Heart left ventricle (tissue), 16 donors: ENCODE measurements around the gene PLCG2. TPM values are rescaled to one million over a fixed set of nuclear protein-coding genes. Genes with fewer than 3 reads are reported as not detected.

Experiments
- ATAC-seq, 4 donors: fragments of 200-7000 bp; cut with Tn5 transposase; one replicate each; pipeline ENCODE4 v1.9.1; 2020 to 2022; ENCODE audit warnings: moderate library complexity in 4 of 4, mild to moderate bottlenecking in 3 of 4, moderate number of reproducible peaks in 1 of 4
- DNase-seq, 5 donors: peaks; one replicate each; pipeline ENCODE4 v3.0.0-alpha.2; 2020
- H3K27ac ChIP-seq, 12 donors: fragments of 200-600 bp; sonication (generic) in 4 of 12; one replicate each; pipeline versions ENCODE4 v1.5.0 to v1.8.0; 2016 to 2022; ENCODE audit warnings: mild to moderate bottlenecking in 2 of 12
- H3K27me3 ChIP-seq, 9 donors: fragments of 200-600 bp; sonication (generic) in 2 of 9; one replicate each; pipeline versions ENCODE4 v1.5.1 to v1.8.0; 2016 to 2022; ENCODE audit warnings: mild to moderate bottlenecking in 3 of 9
- H3K36me3 ChIP-seq, 9 donors: fragments of 200-600 bp; sonication (generic) in 2 of 9; one replicate each; pipeline versions ENCODE4 v1.5.0 to v1.8.0; 2018 to 2022; ENCODE audit warnings: mild to moderate bottlenecking in 2 of 9
- H3K4me1 ChIP-seq, 12 donors: fragments of 200-600 bp; sonication (generic) in 4 of 12; one replicate each; pipeline versions ENCODE4 v1.5.0 to v1.8.0; 2016 to 2022; ENCODE audit warnings: mild to moderate bottlenecking in 3 of 12
- H3K4me3 ChIP-seq, 12 donors: fragments of 200-600 bp; sonication (generic) in 4 of 12; one replicate each; pipeline versions ENCODE4 v1.5.0 to v1.8.0; 2017 to 2022; ENCODE audit warnings: mild to moderate bottlenecking in 9 of 12, moderate library complexity in 4 of 12
- H3K9me3 ChIP-seq, 12 donors: fragments of 200-600 bp; sonication (generic) in 4 of 12; one replicate each; pipeline versions ENCODE4 v1.5.0 to v1.8.0; 2016 to 2022; ENCODE audit warnings: mild to moderate bottlenecking in 1 of 12
- CTCF ChIP-seq, 12 donors: fragments of 200-600 bp; sonication (generic) in 4 of 12; IDR thresholded peaks; one replicate each; pipeline versions ENCODE4 v1.5.0 to v1.8.0; 2018 to 2022; ENCODE audit warnings: antibody characterized with exemption in 12 of 12, mild to moderate bottlenecking in 5 of 12
- POLR2A ChIP-seq, 2 donors: fragments of 450-650 bp; IDR thresholded peaks; one replicate each; pipeline ENCODE4 v1.6.1; 2017; ENCODE audit warnings: antibody characterized with exemption in 2 of 2, mild to moderate bottlenecking in 2 of 2, moderate library complexity in 2 of 2
- WGBS, 4 donors: extraction: QIAGEN DNeasy Blood & Tissue Kit in 2 of 4; methylation state at CpG; one replicate each; pipeline versions ENCODE4 v1.1.5 to v1.1.7; 2013 to 2018; 5-methylcytosine and 5-hydroxymethylcytosine counted together
- intact Hi-C, 10 donors: fragments of 100-400 bp; cut with DNase I; formaldehyde crosslinking; loops; one replicate each; pipeline versions ENCODE4 v1.11.1 to v1.14.2; 2022
- polyA plus RNA-seq, 2 donors: library from polyadenylated mRNA; stranded (reverse); fragments of 200-250 nt; gene quantifications; one replicate each; pipeline ENCODE4 v1.2.3, GENCODE V29; 2013
- total RNA-seq, 9 donors: library from RNA; depleted of rRNA in 2 of 9; stranded (reverse); fragments of >200 nt in 2 of 9; fragmentation: NEBNext Ultra II Directional in 3 of 9; extraction: Animal tissue kit (Norgen Biotek cat#: 25700) in 3 of 9; gene quantifications; one replicate each; pipeline versions ENCODE4 v1.1.0 to v1.2.4, GENCODE V29; 2016 to 2023
- donor health status: ischemic (EF 13 %, LVEDD 7.1; RV severe dilation, severe dysfunction).
- donor health status: healthy with polysubstance abuse.
- donor health status: DM: no; HTN: yes; CAD: no.
- donor health status: DM: no; HTN: no; CAD: no.
- donor health status: ischemic (EF 25% LVEDD 6.9; RV normal size, moderate dysfunction).
- donor health status: ischemic (EF 25% LVEDD 5.7; RV mildly dilated, moderate dysfunction).
- donor health status: healthy.
- donor health status: DM: yes; HTN: yes; CAD: no.
- donor health status: ischemic (EF 35%, LVEDD 5.7; RV mildly dilated, moderate dysfunction).
- donor health status: nonischemic (EF 11% LVEDD 7.7; RV severe dilation, severe dysfunction).
- donor health status: DM: yes; HTN: yes; CAD: no.
- donor health status: PGD.
- donor health status: ischemic (EF 29% LVEDD 5.4; RV normal size, mild dysfunction).
- donor health status: nonischemic (EF 23%, LVEDD 6.1; RV moderate dilation, normal function).

PLCG2 gene
- total and polyA plus RNA-seq, 11 donors: 2.0 to 35.4 (median 4.7) TPM

- H3K36me3 ChIP-seq: peaks cover 0 to 10% (median 0%) of the 10 kb centered on the region in 9 donors
- intact Hi-C loops: loop anchor here in 2 of 10 donors (10.0 kb wide), 1 partner anchor 82 kb away; no protein-coding TSS in a partner anchor
- H3K27me3 ChIP-seq: peaks cover 0 to 12% (median 0%) of the 10 kb centered on the region in 9 donors
- H3K9me3 ChIP-seq: no peaks in the 10 kb centered on the region
- H3K4me3 ChIP-seq: no peak overlapping the region
- H3K27ac ChIP-seq: peak overlapping the region in 11 of 12 donors; percentile 34 to 82 (median 60)
- WGBS, 4 donors: 30 to 66% (median 54%) methylated on average over 10 of the region's 10 CpGs
- ATAC-seq (peak; percentile 81 to 97 (median 86)), DNase-seq (peak; percentile 70 to 79 (median 76))
- no peak for TF ChIP-seq CTCF (IDR thresholded peaks at IDR 0.05)
- no peak for TF ChIP-seq POLR2A (IDR thresholded peaks at IDR 0.05)
- peaks cover 0 to 21% (median 7%) of the 10 kb centered on the region in 12 donors for H3K4me1 ChIP-seq
These were observed 87.8 kb downstream of the PLCG2 start for GRCh38 chr16:81866820-81867440.

- no peak overlapping the region for H3K27ac ChIP-seq
- ATAC-seq: no peak
- 78 to 97% (median 93%) methylated on average over 3 of the region's 3 CpGs for WGBS, 4 donors
These were observed 89.1 kb downstream of the PLCG2 start for GRCh38 chr16:81868057-81868748.

GRCh38 chr16:81869326-81869725, 90.2 kb downstream of the PLCG2 start:
- DNase-seq: no peak
- TF ChIP-seq POLR2A (IDR thresholded peaks at IDR 0.05) (no peak), CTCF (IDR thresholded peaks at IDR 0.05) (no peak)
- WGBS, 4 donors: 81 to 98% (median 92%) methylated on average over 5 of the region's 5 CpGs
- no peak overlapping the region for H3K27ac ChIP-seq
- intact Hi-C loops: loop anchor here in 2 of 10 donors (10.0 kb wide), 1 partner anchor 85 kb away; no protein-coding TSS in a partner anchor
- no peak for ATAC-seq
- H3K4me3 ChIP-seq: no peak overlapping the region
- peaks cover 0 to 4% (median 0%) of the 10 kb centered on the region in 9 donors for H3K27me3 ChIP-seq
- H3K4me1 ChIP-seq: peaks cover 0 to 29% (median 6%) of the 10 kb centered on the region in 12 donors
- H3K9me3 ChIP-seq: no peaks in the 10 kb centered on the region
- peaks cover 0 to 10% (median 0%) of the 10 kb centered on the region in 9 donors for H3K36me3 ChIP-seq

More at GRCh38 chr16:81868057-81868748, 89.1 kb downstream of the PLCG2 start:
- Histone ChIP-seq H3K27me3 (peaks cover 0 to 12% (median 0%) of the 10 kb centered on the region in 9 donors), H3K4me1 (peaks cover 0 to 18% (median 5%) of the 10 kb centered on the region in 12 donors), H3K4me3 (no peak overlapping the region), H3K36me3 (peaks cover 0 to 10% (median 0%) of the 10 kb centered on the region in 9 donors), H3K9me3 (no peaks in the 10 kb centered on the region)
- intact Hi-C loops: loop anchor here in 2 of 10 donors (10.0 kb wide), 1 partner anchor 83 kb away; no protein-coding TSS in a partner anchor
- DNase-seq: no peak
- TF ChIP-seq POLR2A (IDR thresholded peaks at IDR 0.05): no peak
- no peak for TF ChIP-seq CTCF (IDR thresholded peaks at IDR 0.05)

- 79 to 82% (median 81%) methylated on average over 4 of the region's 4 CpGs for WGBS, 4 donors
- intact Hi-C loops: loop anchor here in 4 of 10 donors (10.0 kb wide), 3 partner anchors 98 to 508 kb away; partner anchors contain the start of gene PLCG2 (in 1 of the 4)
These were observed 94.1 kb downstream of the PLCG2 start for GRCh38 chr16:81873206-81873605.

More at GRCh38 chr16:81873206-81873605, 94.1 kb downstream of the PLCG2 start:
- Histone ChIP-seq H3K9me3 (no peaks in the 10 kb centered on the region), H3K4me1 (peaks cover 0 to 16% (median 0%) of the 10 kb centered on the region in 12 donors), H3K27me3 (no peaks in the 10 kb centered on the region), H3K36me3 (peaks cover 0 to 13% (median 0%) of the 10 kb centered on the region in 9 donors), H3K4me3 (no peak overlapping the region), H3K27ac (no peak overlapping the region)
- TF ChIP-seq CTCF (IDR thresholded peaks at IDR 0.05) (no peak), POLR2A (IDR thresholded peaks at IDR 0.05) (no peak)
- no peak for DNase-seq
- ATAC-seq: no peak
